Mucosa of stomach (tissue), 1 donor: Measurements from ENCODE around the gene PCDHB9.
"Not testable (repeated sequence)": the region's sequence is repeated elsewhere in the genome, so short reads cannot be mapped to it uniquely, and the experiment has no call there.

Experiments
- H3K27me3 ChIP-seq: one replicate; pipeline ENCODE4 v1.7.0; 2013; ENCODE audit warnings: mild to moderate bottlenecking, low read length; ENCODE audit not compliant: control insufficient read depth, insufficient read depth
- H3K36me3 ChIP-seq: one replicate; pipeline ENCODE4 v1.7.0; 2013; ENCODE audit warnings: low read length; ENCODE audit not compliant: control insufficient read depth, insufficient read depth
- H3K4me1 ChIP-seq: one replicate; pipeline ENCODE4 v1.7.0; 2013; ENCODE audit warnings: mild to moderate bottlenecking, low read length; ENCODE audit not compliant: control insufficient read depth, insufficient read depth
- H3K4me3 ChIP-seq: one replicate; pipeline ENCODE4 v1.7.0; 2013; ENCODE audit warnings: low read length
- H3K9ac ChIP-seq: one replicate; pipeline ENCODE4 v1.7.0; 2013; ENCODE audit warnings: mild to moderate bottlenecking, low read length, moderate library complexity
- H3K9me3 ChIP-seq: one replicate; pipeline ENCODE4 v1.7.0; 2013; ENCODE audit warnings: mild to moderate bottlenecking, low read length, moderate library complexity; ENCODE audit not compliant: control insufficient read depth
- donor health status: Pancreatic carcinoma.

The PCDHB9 gene

DNA sequence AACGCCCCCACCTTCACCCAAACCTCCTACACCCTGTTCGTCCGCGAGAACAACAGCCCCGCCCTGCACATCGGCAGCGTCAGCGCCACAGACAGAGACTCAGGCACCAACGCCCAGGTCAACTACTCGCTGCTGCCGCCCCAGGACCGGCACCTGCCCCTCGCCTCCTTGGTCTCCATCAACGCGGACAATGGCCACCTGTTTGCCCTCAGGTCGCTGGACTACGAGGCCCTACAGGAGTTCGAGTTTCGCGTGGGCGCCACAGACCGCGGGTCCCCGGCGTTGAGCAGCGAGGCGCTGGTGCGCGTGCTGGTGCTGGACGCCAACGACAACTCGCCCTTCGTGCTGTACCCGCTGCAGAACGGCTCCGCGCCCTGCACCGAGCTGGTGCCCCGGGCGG is 37.9 kb downstream of the PCDHB9 start:
- not testable (repeated sequence) for H3K36me3 ChIP-seq, H3K4me3 ChIP-seq, H3K9ac ChIP-seq, H3K27me3 ChIP-seq, H3K4me1 ChIP-seq
- H3K9me3 ChIP-seq = peaks cover 16% of the 10 kb centered on the region

DNA sequence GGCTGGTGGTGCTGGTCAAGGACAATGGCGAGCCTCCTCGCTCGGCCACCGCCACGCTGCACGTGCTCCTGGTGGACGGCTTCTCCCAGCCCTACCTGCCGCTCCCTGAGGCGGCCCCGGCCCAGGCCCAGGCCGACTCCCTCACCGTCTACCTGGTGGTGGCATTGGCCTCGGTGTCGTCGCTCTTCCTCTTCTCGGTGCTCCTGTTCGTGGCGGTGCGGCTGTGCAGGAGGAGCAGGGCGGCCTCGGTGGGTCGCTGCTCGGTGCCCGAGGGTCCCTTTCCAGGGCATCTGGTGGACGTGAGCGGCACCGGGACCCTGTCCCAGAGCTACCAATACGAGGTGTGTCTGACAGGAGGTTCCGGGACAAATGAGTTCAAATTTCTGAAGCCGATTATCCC is 38.5 kb downstream of the PCDHB9 start:
- H3K4me3 ChIP-seq, H3K36me3 ChIP-seq, H3K4me1 ChIP-seq, H3K27me3 ChIP-seq, H3K9ac ChIP-seq: not testable (repeated sequence)
- peaks cover 11% of the 10 kb centered on the region for H3K9me3 ChIP-seq

DNA sequence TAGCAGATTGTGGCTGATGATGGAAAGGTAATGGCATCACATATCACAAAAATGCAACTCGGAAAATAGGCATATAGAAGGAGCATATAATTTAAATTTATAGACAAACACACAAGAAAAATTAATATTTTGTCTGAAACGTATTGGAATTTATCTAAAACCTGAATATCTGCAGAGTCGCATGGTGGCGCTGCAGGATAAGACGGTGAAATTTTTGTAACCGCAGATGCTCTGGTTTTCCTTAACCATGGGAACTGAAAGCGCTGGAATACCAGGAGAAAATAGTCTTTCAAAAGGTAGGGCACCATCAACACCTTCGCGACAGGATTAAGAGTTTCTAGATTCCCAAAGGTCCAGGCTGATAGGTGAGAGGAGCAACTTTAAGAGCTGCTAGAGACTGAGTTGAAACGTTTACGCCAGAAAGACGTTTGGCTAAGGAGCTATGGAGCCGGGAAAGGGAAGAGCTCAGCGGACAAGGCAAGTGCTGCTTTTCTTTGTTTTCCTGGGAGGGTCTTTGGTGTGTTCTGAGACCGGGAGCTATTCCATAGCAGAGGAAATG is 47.2 kb downstream of the PCDHB9 start:
- no peaks in the 10 kb centered on the region for H3K4me1 ChIP-seq
- H3K4me3 ChIP-seq = no peak overlapping the region
- H3K9me3 ChIP-seq = peaks cover 23% of the 10 kb centered on the region
- H3K9ac ChIP-seq = no peak overlapping the region
- H3K27me3 ChIP-seq = peaks cover 6% of the 10 kb centered on the region
- H3K36me3 ChIP-seq = no peaks in the 10 kb centered on the region

DNA sequence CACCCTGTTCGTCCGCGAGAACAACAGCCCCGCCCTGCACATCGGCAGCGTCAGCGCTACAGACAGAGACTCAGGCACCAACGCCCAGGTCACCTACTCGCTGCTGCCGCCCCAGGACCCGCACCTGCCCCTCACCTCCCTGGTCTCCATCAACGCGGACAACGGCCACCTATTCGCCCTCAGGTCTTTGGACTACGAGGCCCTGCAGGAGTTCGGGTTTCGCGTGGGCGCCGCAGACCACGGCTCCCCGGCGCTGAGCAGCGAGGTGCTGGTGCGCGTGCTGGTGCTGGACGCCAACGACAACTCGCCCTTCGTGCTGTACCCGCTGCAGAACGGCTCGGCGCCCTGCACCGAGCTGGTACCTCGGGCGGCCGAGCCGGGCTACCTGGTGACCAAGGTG is 49.0 kb downstream of the PCDHB9 start:
- H3K36me3 ChIP-seq, H3K27me3 ChIP-seq, H3K9ac ChIP-seq, H3K4me1 ChIP-seq, H3K4me3 ChIP-seq: not testable (repeated sequence)
- H3K9me3 ChIP-seq = peaks cover 18% of the 10 kb centered on the region

DNA sequence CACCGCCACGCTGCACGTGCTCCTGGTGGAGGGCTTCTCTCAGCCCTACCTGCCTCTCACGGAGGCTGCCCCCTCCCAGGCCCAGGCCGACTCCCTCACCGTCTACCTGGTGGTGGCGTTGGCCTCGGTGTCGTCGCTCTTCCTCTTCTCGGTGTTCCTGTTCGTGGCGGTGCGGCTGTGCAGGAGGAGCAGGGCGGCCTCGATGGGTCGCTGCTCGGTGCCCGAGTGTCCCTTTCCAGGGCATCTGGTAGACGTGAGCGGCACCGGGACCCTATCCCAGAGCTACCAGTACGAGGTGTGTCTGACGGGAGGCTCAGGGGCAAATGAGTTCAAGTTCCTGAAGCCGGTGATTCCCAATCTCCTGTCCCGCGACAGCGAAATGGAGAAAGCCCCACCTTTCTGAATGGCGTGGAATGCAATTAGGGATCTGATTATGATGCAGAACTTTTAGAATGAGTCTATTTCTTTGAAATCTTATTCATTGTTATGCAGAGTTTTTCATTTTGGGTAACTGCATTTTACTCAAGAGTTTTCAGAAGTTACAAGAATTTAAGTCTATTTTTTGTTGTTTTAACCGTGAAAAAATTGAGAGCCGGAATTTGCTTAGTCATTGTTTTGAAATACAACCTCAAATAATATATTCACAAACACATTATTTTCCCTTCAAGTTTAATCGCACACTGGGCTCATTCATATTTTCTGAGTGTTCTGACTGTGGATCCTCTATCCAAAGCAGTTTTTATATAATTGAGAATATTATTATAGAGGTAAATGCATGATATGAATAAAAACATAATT is 49.8 kb downstream of the PCDHB9 start:
- Histone ChIP-seq H3K4me3 (no peak overlapping the region), H3K4me1 (no peaks in the 10 kb centered on the region), H3K9ac (no peak overlapping the region), H3K9me3 (peaks cover 14% of the 10 kb centered on the region), H3K27me3 (peaks cover 6% of the 10 kb centered on the region), H3K36me3 (no peaks in the 10 kb centered on the region)
